ENCODE measurements around the gene SELENOH. TPM values are rescaled to one million over a fixed set of nuclear protein-coding genes. Genes with fewer than 3 reads are reported as not detected.
"Not testable (repeated sequence)": the region's sequence is repeated elsewhere in the genome, so short reads cannot be mapped to it uniquely, and the experiment has no call there.

The SELENOH gene
- 200 and 246 TPM in 2 replicates for total RNA-seq (2014; rRNA removed; shearing (Covaris generic))

DNA sequence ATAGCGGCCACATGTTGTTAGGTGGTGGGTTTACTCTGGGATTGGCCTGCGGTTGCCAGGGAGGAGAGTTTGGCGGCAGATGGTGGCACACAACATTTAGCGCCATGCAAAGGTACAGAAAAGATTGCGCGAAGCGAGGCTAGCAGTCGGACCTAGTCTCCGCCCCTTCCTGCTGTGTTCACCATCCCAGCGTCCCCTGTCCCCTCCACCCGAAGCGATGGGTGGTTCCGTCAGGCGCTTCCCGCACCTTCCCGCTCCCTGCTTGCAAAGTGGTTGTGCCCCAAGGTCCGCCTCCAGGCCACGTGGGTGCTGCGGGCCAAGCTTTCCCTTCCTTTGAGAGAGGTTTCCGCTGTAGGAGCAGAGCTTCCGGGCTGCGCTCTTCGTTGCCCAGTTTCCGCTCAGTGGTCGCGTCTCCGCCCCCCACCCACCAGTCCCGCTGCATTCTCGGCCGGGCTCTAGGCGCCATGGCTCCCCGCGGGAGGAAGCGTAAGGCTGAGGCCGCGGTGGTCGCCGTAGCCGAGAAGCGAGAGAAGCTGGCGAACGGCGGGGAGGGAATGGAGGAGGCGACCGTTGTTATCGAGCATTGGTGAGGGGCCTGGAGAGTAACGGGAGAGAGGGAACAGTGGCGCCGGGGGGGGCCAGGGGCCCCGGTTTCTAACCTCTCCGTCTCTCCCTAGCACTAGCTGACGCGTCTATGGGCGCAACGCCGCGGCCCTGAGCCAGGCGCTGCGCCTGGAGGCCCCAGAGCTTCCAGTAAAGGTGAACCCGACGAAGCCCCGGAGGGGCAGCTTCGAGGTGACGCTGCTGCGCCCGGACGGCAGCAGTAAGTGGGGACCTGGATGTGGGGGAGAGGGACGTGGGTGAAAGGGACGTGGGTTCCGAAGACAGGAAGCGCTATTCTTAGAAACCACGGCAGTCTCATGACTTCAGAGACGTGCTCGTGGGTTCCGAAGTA, at the start of gene SELENOH:
SELENOH (plus strand) TSS at position 360 of the 955 bp plus-strand sequence; CDS start at position 465, 105 bp downstream.
- Histone ChIP-seq H3K27me3 (ENCODE audit: control insufficient read depth, insufficient read depth, low read length) (no peaks in the 10 kb centered on the region), H3K36me3 (replicated peaks; ENCODE audit: control insufficient read depth, insufficient read depth, low read length) (peaks cover 30% of the 10 kb centered on the region)

DNA sequence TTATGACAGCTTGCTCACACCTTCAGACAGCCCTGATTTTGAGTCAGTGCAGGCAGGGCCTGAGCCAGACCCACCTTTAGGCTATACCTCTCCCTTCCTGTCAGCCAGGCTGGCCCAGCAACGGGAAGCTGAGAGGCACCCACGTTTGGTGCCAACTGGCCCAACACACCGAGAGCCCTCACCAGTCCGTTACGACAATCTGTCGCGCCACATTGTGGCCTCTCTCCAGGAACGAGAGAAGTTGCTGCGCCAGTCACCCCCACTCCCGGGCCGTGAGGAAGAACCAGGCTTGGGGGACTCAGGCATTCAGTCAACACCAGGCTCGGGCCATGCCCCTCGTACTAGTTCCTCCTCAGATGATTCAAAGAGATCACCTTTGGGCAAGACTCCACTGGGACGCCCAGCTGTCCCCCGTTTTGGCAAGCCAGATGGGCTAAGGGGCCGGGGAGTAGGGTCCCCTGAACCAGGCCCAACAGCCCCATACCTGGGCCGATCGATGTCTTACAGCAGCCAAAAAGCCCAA, 42.4 kb upstream of the SELENOH start:
- peaks cover 41% of the 10 kb centered on the region for H3K36me3 ChIP-seq (replicated peaks; ENCODE audit: control insufficient read depth, insufficient read depth, low read length)
- DNase-seq = no peak
- H3K4me3 ChIP-seq (ENCODE audit: insufficient read depth, low read depth, low read length) = no peak overlapping the region
- H3K27me3 ChIP-seq (ENCODE audit: control insufficient read depth, insufficient read depth, low read length) = no peaks in the 10 kb centered on the region

More for the DNA sequence above, at the start of gene SELENOH:
- DNase-seq = peak; percentile 93
- H3K4me3 ChIP-seq (ENCODE audit: insufficient read depth, low read depth, low read length) = peak within 1 kb of the TSS; percentile 89

DNA sequence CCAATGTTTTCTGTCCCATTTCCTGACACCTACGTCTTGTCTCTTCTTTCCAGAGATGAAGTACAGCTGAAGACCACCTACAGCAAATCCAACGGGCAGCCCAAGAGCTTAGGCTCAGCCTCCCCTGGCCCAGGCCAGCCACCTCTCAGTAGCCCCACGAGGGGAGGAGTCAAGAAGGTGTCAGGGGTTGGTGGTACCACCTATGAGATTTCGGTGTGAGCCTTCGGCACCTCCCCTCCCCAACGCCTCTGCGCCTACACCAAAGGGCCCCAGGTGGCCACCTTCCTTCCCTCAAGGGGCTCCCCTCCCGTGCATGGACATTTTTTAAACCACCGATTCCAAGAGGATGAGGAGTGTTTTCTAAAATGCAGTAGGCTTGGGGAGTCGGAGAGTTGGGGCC, 41.5 kb upstream of the SELENOH start:
- Histone ChIP-seq H3K4me3 (ENCODE audit: insufficient read depth, low read depth, low read length) (no peak overlapping the region), H3K36me3 (replicated peaks; ENCODE audit: control insufficient read depth, insufficient read depth, low read length) (peaks cover 41% of the 10 kb centered on the region), H3K27me3 (ENCODE audit: control insufficient read depth, insufficient read depth, low read length) (no peaks in the 10 kb centered on the region)
- peak; percentile 49 for DNase-seq

DNA sequence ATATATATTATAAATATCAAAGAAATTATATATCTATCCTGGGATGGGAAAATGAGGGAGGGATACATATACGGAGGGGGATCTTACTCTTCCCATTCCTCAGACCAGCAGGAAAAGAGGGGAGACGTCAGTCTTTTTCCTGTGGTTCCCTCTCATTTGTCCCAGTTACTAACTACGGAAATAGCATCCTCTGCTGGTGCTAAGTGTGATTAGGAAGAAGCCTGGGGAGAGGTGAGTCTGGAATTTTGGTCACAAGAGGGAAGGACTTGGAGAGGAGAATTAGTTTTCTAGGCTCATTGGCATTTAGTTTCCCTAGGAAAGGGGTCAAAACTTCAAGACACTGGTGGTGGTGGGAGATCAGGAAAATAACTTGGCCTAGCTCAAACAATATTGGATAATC, 40.9 kb upstream of the SELENOH start:
- Histone ChIP-seq H3K27me3 (ENCODE audit: control insufficient read depth, insufficient read depth, low read length) (no peaks in the 10 kb centered on the region), H3K4me3 (ENCODE audit: insufficient read depth, low read depth, low read length) (no peak overlapping the region), H3K36me3 (replicated peaks; ENCODE audit: control insufficient read depth, insufficient read depth, low read length) (peaks cover 39% of the 10 kb centered on the region)
- peak; percentile 49 for DNase-seq

DNA sequence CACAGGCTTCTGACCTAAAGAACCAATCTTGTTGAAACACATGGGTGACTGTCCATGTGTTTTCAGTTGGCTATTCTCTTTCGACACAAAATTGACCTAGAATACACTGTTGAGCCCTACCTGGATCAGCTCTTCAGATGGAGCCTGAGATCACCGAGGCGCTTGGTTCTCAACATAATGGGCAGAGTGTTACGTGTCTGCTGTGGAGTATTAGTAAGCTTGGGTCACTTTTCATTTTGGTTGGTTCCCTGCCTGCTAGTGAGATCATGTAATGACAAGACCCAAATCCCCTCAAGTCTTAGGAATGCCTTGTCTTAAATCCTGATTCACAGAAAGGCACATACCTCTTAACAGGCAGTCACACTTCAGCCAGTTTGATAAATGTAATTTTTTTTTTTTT, 38.0 kb upstream of the SELENOH start:
- no peak overlapping the region for H3K4me3 ChIP-seq (ENCODE audit: insufficient read depth, low read depth, low read length)
- no peak for DNase-seq
- no peaks in the 10 kb centered on the region for H3K27me3 ChIP-seq (ENCODE audit: control insufficient read depth, insufficient read depth, low read length)
- peaks cover 26% of the 10 kb centered on the region for H3K36me3 ChIP-seq (replicated peaks; ENCODE audit: control insufficient read depth, insufficient read depth, low read length)

- no peak for DNase-seq
- no peak overlapping the region for H3K4me3 ChIP-seq (ENCODE audit: insufficient read depth, low read depth, low read length)
- H3K36me3 ChIP-seq (replicated peaks; ENCODE audit: control insufficient read depth, insufficient read depth, low read length) = peaks cover 11% of the 10 kb centered on the region
- H3K27me3 ChIP-seq (ENCODE audit: control insufficient read depth, insufficient read depth, low read length) = no peaks in the 10 kb centered on the region
Measured at GRCh38 chr11:57704932-57705331, 36.4 kb upstream of the SELENOH start.

DNA sequence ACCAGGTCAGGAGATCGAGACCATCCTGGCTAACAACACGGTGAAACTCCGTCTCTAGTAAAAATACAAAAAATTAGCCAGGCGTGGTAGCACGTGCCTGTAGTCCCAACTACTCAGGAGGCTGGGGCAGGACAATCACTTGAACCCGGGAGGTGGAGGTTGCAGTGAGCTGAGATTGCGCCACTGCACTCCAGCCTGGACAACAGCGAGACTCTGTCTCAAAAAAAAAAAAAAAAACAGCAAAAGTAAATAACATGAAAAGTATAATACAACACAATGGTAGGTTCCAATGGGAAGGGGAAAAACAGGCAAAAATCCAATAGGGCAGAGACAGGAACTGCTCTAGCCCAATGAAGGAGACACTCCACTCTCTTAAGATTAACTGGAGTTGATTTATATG, 35.9 kb upstream of the SELENOH start:
- not testable (repeated sequence) for H3K36me3 ChIP-seq (replicated peaks; ENCODE audit: control insufficient read depth, insufficient read depth, low read length); H3K4me3 ChIP-seq (ENCODE audit: insufficient read depth, low read depth, low read length); DNase-seq; H3K27me3 ChIP-seq (ENCODE audit: control insufficient read depth, insufficient read depth, low read length)

DNA sequence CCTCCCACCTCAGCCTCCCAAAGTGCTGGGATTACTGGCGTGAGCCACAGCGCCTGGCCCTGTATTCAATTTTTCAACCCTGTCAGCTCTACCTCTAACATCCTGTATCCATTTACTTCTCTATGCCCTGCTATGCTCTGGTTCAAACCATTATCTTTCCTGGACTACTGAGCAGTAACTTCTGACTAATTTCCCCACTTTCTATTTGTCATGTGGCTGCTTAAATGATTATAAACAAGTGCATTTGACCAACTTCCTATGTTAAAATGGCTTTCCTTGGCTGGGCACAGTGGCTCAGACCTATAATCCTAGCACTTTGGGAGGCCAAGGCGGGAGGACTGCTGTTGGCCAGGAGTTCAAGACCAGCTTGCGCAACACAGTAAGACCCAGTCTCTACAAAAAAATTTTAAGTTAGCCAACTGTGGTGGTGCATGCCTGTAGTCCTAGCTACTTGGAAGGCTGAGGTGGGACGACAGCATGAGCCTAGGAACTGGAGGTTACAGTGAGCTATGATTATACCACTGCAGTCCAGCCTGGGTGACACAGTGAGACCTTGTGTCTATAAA, 31.4 kb upstream of the SELENOH start:
- DNase-seq = no peak
- H3K36me3 ChIP-seq (replicated peaks; ENCODE audit: control insufficient read depth, insufficient read depth, low read length) = no peaks in the 10 kb centered on the region; the same call in 1 of the 2 replicates
- H3K27me3 ChIP-seq (ENCODE audit: control insufficient read depth, insufficient read depth, low read length) = no peaks in the 10 kb centered on the region
- no peak overlapping the region for H3K4me3 ChIP-seq (ENCODE audit: insufficient read depth, low read depth, low read length)

- DNase-seq = peak; percentile 95
- Histone ChIP-seq H3K27me3 (ENCODE audit: control insufficient read depth, insufficient read depth, low read length) (no peaks in the 10 kb centered on the region), H3K36me3 (replicated peaks; ENCODE audit: control insufficient read depth, insufficient read depth, low read length) (no peaks in the 10 kb centered on the region), H3K4me3 (ENCODE audit: insufficient read depth, low read depth, low read length) (peak within 1 kb of the TSS; percentile 93)
Measured at GRCh38 chr11:57711414-57712255, 29.7 kb upstream of the SELENOH start, which contains the start of gene MED19. TSS of gene MED19 (minus strand) at chr11:57712215. CDS start at chr11:57712179, 36 bp downstream.

GRCh38 chr11:57712256-57713150, 28.8 kb upstream of the SELENOH start, which contains the start of gene TMX2:
TSS of gene TMX2 (plus strand) at chr11:57712593. CDS start at chr11:57712619, 26 bp downstream.
- Histone ChIP-seq H3K27me3 (ENCODE audit: control insufficient read depth, insufficient read depth, low read length) (no peaks in the 10 kb centered on the region), H3K36me3 (replicated peaks; ENCODE audit: control insufficient read depth, insufficient read depth, low read length) (no peaks in the 10 kb centered on the region), H3K4me3 (ENCODE audit: insufficient read depth, low read depth, low read length) (peak within 1 kb of the TSS; percentile 93)
- peak; percentile 93 for DNase-seq

GRCh38 chr11:57713835-57714234, 27.5 kb upstream of the SELENOH start:
- H3K4me3 ChIP-seq (ENCODE audit: insufficient read depth, low read depth, low read length) = no peak overlapping the region; the same call in 1 of the 2 replicates
- H3K27me3 ChIP-seq (ENCODE audit: control insufficient read depth, insufficient read depth, low read length) = no peaks in the 10 kb centered on the region
- no peak for DNase-seq
- peaks cover 2% of the 10 kb centered on the region; the same call in 1 of the 2 replicates for H3K36me3 ChIP-seq (replicated peaks; ENCODE audit: control insufficient read depth, insufficient read depth, low read length)

DNA sequence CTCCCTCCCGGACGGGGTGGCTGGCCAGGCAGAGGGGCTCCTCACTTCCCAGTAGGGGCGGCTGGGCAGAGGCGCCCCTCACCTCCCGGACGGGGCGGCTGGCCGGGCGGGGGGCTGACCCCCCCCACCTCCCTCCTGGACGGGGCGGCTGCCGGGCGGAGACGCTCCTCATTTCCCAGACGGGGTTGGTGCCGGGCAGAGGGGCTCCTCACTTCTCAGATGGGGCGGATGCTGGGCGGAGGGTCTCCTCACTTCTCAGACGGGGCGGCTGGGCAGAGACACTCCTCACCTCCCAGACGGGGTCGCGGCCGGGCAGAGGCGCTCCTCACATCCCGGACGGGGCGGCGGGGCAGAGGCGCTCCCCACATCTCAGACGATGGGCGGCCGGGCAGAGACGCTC, 24.6 kb upstream of the SELENOH start:
- H3K27me3 ChIP-seq (ENCODE audit: control insufficient read depth, insufficient read depth, low read length); DNase-seq; H3K36me3 ChIP-seq (replicated peaks; ENCODE audit: control insufficient read depth, insufficient read depth, low read length); H3K4me3 ChIP-seq (ENCODE audit: insufficient read depth, low read depth, low read length): not testable (repeated sequence)

GRCh38 chr11:57727185-57727584, 14.1 kb upstream of the SELENOH start:
- H3K36me3 ChIP-seq (replicated peaks; ENCODE audit: control insufficient read depth, insufficient read depth, low read length) = no peaks in the 10 kb centered on the region; the same call in 1 of the 2 replicates
- no peak overlapping the region for H3K4me3 ChIP-seq (ENCODE audit: insufficient read depth, low read depth, low read length)
- no peaks in the 10 kb centered on the region for H3K27me3 ChIP-seq (ENCODE audit: control insufficient read depth, insufficient read depth, low read length)
- DNase-seq = no peak

Measured in H7 (cell line).